GM12872 (cell line): ENCODE results near the gene OR5H14.

Experiments
- TF ChIP-seq, protein P1 (sequence below): IDR thresholded peaks from 3 replicates; pipeline ENCODE4 v1.5.1; 2011; ENCODE audit warnings: low read depth, mild to moderate bottlenecking, low read length, moderate library complexity; ENCODE audit not compliant: insufficient read depth

The OR5H14 gene

DNA sequence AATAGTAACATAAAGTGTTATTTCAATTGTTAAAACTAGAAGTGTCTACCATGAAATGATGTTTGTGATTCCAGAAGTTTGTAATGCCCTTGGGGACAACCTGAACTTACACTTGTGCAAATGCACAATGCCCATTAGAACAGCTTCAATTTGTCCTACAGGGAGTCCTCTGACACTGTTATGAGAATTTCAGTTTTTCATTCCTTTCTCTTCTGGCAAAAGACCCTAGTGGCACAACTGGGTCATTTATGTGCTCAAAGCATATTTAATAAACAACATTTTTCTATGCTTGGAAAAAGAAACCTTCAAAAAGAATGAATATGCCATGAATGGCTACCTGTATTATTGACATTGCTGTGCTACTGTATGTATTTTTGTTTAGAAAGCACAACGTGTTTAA, 16.9 kb upstream of the OR5H14 start, which contains the start of gene OR5H1:
Gene OR5H1, plus strand, starts transcription at position 301 of the 400 bp plus-strand sequence. CDS start 1,977 bp downstream, outside the sequence.
- TF ChIP-seq, protein P1, sequence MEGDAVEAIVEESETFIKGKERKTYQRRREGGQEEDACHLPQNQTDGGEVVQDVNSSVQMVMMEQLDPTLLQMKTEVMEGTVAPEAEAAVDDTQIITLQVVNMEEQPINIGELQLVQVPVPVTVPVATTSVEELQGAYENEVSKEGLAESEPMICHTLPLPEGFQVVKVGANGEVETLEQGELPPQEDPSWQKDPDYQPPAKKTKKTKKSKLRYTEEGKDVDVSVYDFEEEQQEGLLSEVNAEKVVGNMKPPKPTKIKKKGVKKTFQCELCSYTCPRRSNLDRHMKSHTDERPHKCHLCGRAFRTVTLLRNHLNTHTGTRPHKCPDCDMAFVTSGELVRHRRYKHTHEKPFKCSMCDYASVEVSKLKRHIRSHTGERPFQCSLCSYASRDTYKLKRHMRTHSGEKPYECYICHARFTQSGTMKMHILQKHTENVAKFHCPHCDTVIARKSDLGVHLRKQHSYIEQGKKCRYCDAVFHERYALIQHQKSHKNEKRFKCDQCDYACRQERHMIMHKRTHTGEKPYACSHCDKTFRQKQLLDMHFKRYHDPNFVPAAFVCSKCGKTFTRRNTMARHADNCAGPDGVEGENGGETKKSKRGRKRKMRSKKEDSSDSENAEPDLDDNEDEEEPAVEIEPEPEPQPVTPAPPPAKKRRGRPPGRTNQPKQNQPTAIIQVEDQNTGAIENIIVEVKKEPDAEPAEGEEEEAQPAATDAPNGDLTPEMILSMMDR = no peak

DNA sequence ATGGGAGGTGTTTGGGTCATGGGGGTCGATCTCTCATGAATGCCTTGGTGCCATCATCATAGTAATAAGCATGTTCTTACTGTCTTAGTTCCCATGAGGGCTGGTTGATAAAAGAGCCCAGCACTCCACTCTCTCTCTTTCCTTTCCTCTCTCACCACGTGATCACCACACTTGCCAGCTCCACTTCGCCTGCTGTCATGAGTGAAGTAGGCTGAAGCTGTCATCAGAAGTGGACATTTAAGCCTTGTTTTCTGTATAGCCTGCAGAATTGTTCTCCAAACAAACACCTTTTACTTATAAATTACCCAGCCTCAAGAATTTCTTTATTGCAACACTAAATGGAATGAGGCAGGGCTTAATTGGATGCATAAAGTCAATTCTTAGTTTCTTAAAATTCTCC, 10.6 kb upstream of the OR5H14 start:
- TF ChIP-seq, protein P1 = no peak

DNA sequence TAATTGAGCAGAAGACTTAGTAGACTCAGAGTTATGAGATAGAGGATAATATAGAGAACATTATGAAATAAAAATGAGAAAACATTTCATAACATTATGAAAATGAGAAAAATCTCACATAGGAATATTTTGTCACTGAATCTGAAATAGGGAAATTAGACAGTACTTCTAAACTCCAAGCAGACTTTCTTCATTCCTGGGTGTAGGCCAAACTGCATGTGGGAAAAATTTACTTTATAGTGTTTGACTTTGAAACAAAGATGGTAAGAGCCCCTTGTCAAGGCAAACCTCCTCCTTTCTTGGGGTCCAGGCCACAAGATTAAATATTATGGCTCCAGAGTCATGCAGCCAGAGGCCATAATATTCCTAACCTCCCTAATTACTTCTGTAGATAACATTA, 6.7 kb upstream of the OR5H14 start:
- TF ChIP-seq, protein P1 = no peak

DNA sequence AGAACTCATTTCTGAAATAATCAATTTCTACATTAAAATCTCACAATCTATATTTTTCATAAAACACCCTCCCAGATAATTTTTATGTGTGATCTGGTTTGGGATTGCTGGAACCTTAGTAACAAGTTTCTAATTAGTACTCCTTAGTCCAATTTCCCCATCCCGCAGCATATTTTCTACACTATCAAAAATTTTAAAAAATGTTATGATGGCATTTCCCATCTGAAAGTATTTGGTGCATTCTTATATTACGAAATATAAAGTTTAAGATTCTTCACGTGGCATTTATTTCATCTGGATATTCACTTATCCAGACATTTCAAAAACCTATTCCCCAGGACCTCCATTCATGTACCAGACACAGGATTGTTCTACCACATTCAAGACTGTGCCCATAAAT, 1.5 kb downstream of the OR5H14 start:
- TF ChIP-seq, protein P1 = no peak

DNA sequence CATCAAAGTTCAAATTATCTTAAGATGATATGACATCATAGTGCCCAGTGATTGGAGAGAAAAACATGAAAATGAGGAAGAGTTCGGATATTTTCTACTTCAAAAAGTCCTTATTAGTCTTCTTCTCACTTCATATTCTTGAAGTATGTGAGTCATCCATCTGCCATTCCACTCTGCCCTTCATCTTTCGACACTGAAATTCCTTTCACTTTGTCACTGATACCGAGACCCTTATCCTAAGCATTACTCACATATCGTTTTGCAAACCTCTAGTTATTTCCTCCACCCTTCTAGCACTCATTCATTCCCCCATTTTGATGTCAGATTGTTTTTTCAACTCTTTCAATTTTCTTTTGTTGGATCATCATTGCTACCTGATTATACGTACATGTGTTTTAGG, 4.0 kb downstream of the OR5H14 start:
- TF ChIP-seq, protein P1 = no peak

DNA sequence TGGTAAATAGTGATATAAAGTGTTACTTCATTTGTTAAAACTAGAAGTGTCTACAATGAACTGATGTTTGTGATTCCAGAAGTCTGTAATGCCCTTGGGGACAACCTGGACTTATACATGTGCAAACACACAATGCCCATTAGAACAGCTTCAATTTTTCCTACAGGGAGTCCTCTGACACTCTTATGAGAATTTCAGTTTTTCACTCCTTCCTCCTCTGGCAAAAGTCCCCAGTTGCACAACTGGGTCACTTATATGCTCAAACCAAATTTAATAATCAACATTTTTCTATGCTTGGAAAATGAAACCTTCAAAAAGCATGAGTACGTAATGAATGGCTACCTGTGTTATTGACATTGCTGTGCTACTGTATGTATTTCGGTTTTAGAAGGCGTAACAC, 19.1 kb downstream of the OR5H14 start, which contains the start of gene OR5H15:
Gene OR5H15, plus strand, starts transcription at position 301 of the 400 bp plus-strand sequence. CDS start 2,004 bp downstream, outside the sequence.
- TF ChIP-seq, protein P1 = no peak

DNA sequence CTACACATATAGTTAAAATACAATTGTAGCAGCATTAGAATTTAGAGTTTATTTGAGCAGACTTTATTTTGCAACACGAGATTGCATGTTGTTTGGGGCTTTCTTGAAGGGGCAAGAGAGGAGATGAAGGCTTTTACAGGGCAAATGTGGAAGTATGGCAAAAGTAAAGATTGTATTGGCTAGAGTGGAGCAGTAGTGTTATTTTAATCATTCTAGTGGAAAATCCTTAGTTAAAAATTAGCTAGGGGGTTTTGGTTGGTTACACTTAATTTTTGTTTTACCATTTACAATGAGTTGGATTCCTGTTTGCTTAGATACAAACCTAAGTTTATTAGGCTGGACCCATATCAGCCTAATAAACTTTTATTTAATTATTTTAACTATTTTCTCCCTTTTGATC, 23.8 kb downstream of the OR5H14 start:
- TF ChIP-seq, protein P1 = no peak

DNA sequence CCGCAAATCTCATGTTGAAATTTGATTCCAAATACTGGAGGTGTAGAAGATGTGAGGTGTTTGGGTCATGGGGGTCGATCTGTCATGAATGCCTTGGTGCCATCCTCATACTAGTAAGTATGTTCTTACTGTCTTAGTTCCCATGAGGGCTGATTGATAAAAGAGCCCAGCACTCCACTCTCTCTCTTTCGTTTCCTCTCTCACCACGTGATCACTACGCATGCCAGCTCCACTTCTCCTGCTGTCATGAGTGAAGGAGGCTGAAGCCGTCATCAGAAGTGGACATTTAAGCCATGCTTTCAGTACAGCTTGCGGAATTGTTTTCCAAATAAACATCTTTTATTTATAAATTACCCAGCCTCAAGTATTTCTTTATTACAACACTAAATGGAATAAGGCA, 25.3 kb downstream of the OR5H14 start:
- TF ChIP-seq, protein P1 = no peak
